Right atrium auricular region (tissue), 2 donors: ENCODE results near the gene KIAA1328. TPM values are rescaled to one million over a fixed set of nuclear protein-coding genes. Genes with fewer than 3 reads are reported as not detected.

Experiments
- DNase-seq: peaks from one replicate; pipeline ENCODE4 v3.0.0-alpha.2; 2019; ENCODE audit warnings: low spot score
- H3K27ac ChIP-seq, 2 donors: fragments of 200-600 bp; sonication (generic); 1 replicate in 1 of 2; 2 replicates in 1 of 2; pipeline ENCODE4 v1.5.1; 2016 to 2019
- H3K27me3 ChIP-seq, 2 donors: fragments of 200-600 bp; sonication (generic); one replicate each; pipeline versions ENCODE4 v1.5.1 to v1.6.0; 2017 to 2019
- H3K36me3 ChIP-seq: fragments of 200-600 bp; sonication (generic); one replicate; pipeline ENCODE4 v1.5.1; 2016
- H3K4me1 ChIP-seq, 2 donors: fragments of 200-600 bp; sonication (generic); one replicate each; pipeline versions ENCODE4 v1.5.1 to v1.6.0; 2017 to 2019
- H3K4me3 ChIP-seq, 2 donors: fragments of 200-600 bp; sonication (generic); 1 replicate in 1 of 2; 2 replicates in 1 of 2; pipeline ENCODE4 v1.5.1; 2017 to 2019; ENCODE audit warnings: mild to moderate bottlenecking in 1 of 2, moderate library complexity in 1 of 2
- H3K9me3 ChIP-seq, 2 donors: fragments of 200-600 bp; sonication (generic); one replicate each; pipeline ENCODE4 v1.5.1; 2019
- total RNA-seq, 2 donors: library from RNA; depleted of rRNA; stranded (reverse); fragments of >200 nt; gene quantifications; one replicate each; pipeline ENCODE4 v1.1.0, GENCODE V29; 2016
- TF ChIP-seq, protein P1 (sequence below), 2 donors: fragments of 200-600 bp; sonication (generic); IDR thresholded peaks; one replicate each; pipeline ENCODE4 v1.5.1; 2019; ENCODE audit warnings: antibody characterized with exemption in 2 of 2

The KIAA1328 gene
- total RNA-seq, 2 donors from 2014 or later: 7.2 to 7.8 TPM

DNA sequence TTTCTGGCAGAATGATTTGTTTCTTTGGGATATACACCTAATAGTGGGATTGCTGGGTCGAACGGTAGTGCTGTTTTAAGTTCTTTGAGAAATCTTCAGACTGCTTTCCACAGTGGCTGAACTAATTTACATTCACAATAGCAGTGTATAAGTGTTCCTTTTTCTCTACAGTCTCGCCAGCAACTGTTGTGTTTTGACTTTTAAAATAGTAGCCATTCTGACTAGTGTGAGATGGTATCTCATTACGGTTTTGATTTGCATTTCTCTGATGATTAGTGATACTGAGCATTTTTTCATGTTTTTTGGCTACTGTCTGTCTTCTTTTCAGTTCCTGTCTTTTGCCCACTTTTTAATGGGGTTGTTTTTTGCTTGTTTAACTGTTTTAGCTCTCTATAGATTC lies 306.2 kb downstream of the KIAA1328 start:
- Histone ChIP-seq H3K9me3 (no peaks in the 10 kb centered on the region), H3K27me3 (no peaks in the 10 kb centered on the region), H3K4me1 (no peaks in the 10 kb centered on the region), H3K4me3 (no peak overlapping the region), H3K27ac (no peak overlapping the region), H3K36me3 (no peaks in the 10 kb centered on the region)
- DNase-seq: no peak
- TF ChIP-seq, protein P1, sequence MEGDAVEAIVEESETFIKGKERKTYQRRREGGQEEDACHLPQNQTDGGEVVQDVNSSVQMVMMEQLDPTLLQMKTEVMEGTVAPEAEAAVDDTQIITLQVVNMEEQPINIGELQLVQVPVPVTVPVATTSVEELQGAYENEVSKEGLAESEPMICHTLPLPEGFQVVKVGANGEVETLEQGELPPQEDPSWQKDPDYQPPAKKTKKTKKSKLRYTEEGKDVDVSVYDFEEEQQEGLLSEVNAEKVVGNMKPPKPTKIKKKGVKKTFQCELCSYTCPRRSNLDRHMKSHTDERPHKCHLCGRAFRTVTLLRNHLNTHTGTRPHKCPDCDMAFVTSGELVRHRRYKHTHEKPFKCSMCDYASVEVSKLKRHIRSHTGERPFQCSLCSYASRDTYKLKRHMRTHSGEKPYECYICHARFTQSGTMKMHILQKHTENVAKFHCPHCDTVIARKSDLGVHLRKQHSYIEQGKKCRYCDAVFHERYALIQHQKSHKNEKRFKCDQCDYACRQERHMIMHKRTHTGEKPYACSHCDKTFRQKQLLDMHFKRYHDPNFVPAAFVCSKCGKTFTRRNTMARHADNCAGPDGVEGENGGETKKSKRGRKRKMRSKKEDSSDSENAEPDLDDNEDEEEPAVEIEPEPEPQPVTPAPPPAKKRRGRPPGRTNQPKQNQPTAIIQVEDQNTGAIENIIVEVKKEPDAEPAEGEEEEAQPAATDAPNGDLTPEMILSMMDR (IDR thresholded peaks at IDR 0.05): no peak

GRCh38 chr18:37138456-37138855 lies 309.5 kb downstream of the KIAA1328 start:
- TF ChIP-seq, protein P1 (IDR thresholded peaks at IDR 0.05): no peak
- no peak for DNase-seq
- Histone ChIP-seq H3K9me3 (no peaks in the 10 kb centered on the region), H3K27ac (no peak overlapping the region), H3K36me3 (no peaks in the 10 kb centered on the region), H3K4me1 (no peaks in the 10 kb centered on the region), H3K27me3 (no peaks in the 10 kb centered on the region), H3K4me3 (no peak overlapping the region)

DNA sequence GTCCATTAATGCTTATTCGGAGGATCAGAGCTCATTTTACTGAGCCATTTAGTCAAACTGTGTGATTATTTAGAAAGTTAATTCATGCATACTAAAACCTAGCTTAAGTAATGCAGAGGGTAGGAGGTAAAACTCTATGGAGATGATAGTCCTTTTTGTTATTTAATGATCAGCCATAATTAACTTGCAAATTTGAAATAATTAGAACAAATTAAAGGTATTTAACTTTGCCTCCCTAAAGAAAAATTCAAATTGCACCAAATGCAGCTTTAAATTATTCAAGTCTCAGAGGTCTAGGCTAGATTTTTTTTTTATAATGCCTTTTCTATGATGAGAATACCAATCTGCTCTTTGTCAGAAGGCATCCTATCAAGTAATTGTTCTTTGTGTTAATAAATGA lies 310.9 kb downstream of the KIAA1328 start:
- DNase-seq: no peak
- H3K4me3 ChIP-seq: no peak overlapping the region
- H3K4me1 ChIP-seq: no peaks in the 10 kb centered on the region
- TF ChIP-seq, protein P1 (IDR thresholded peaks at IDR 0.05): no peak
- no peak overlapping the region for H3K27ac ChIP-seq
- H3K9me3 ChIP-seq: no peaks in the 10 kb centered on the region
- no peaks in the 10 kb centered on the region for H3K27me3 ChIP-seq
- H3K36me3 ChIP-seq: no peaks in the 10 kb centered on the region

GRCh38 chr18:37144921-37145320 lies 316.0 kb downstream of the KIAA1328 start:
- no peaks in the 10 kb centered on the region for H3K9me3 ChIP-seq
- DNase-seq: no peak

DNA sequence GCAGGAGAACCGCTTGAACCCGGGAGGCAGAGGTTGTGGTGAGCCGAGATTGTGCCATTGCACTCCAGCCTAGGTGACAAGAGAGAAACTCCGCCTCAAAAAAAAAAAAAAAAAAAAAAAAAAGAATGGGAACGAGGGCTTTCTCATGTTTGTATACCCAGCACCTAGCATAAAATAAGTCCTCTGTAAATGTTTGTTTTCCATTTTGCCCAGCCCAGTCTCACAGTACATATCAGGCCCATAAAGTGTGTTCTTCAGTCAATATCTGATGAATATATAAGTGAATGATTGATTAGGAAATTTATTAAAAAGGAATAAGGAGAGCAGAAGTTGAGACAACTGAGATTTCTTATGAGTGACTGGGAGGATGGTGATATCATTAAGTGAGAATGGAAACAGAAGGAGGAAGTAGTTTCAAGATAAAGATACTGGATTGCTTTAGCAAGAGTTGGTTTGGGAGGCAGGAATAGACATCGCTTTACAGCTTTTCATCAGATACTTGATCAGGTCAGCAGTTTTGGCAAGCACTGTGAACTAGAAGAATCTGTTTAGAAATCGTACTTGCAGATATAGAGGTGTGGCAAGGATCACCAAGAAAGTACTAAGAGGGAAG lies 327.5 kb downstream of the KIAA1328 start:
- no peak for DNase-seq
- H3K27me3 ChIP-seq: no peaks in the 10 kb centered on the region
- no peak overlapping the region for H3K4me3 ChIP-seq
- H3K36me3 ChIP-seq: no peaks in the 10 kb centered on the region
- TF ChIP-seq, protein P1 (IDR thresholded peaks at IDR 0.05): no peak
- H3K27ac ChIP-seq: no peak overlapping the region
- H3K9me3 ChIP-seq: no peaks in the 10 kb centered on the region
- H3K4me1 ChIP-seq: no peaks in the 10 kb centered on the region

More at GRCh38 chr18:37144921-37145320, 316.0 kb downstream of the KIAA1328 start:
- no peaks in the 10 kb centered on the region for H3K4me1 ChIP-seq
- no peak overlapping the region for H3K27ac ChIP-seq
- H3K36me3 ChIP-seq: no peaks in the 10 kb centered on the region
- TF ChIP-seq, protein P1 (IDR thresholded peaks at IDR 0.05): no peak
- no peak overlapping the region for H3K4me3 ChIP-seq
- H3K27me3 ChIP-seq: no peaks in the 10 kb centered on the region
